HG02870 (cell line): ENCODE data around the gene TH.

Source experiments
- ATAC-seq: cut with Tn5 transposase; IDR thresholded peaks from one replicate; pipeline ENCODE4 v1.9.1; 2021; ENCODE audit warnings: mild to moderate bottlenecking, moderate library complexity; ENCODE audit not compliant: unreplicated experiment

The TH gene

GRCh38 chr11:2171591-2172003 lies at the start of gene TH:
TH (minus strand) TSS chr11:2171815; CDS start chr11:2171786, 29 bp downstream.
- no peak for ATAC-seq

GRCh38 chr11:2221024-2221423 lies 49.4 kb upstream of the TH start:
- no peak for ATAC-seq

DNA sequence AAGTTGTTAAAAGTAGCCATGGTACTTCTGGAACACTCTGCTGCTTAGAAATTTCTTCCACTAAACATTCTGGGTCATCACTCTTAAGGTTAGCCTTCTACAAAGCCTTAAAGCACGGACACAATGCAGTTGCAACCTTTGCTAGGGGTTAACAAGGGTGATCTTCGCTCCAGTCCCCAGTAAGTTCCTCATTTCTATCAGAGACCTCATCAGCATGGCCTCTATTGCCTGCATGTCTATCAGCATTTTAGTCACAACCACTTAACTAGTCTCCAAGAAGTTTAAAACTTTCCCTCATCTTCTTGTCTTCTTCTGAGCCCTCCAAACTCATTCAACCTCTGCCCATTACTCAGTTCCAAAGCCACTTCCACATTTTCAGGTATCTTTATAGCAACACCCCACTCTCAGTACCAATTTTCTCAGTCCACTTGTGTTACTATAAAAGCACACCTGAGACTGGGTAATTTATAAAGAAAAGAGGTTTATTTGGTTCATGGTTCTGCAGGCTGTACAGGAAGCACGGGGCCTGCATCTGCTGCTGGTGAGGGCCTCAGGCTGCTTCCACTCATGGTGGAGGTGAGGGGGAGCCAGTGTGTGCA lies 48.7 kb upstream of the TH start:
- no peak for ATAC-seq

GRCh38 chr11:2219318-2220017 lies 47.9 kb upstream of the TH start:
- no peak for ATAC-seq

DNA sequence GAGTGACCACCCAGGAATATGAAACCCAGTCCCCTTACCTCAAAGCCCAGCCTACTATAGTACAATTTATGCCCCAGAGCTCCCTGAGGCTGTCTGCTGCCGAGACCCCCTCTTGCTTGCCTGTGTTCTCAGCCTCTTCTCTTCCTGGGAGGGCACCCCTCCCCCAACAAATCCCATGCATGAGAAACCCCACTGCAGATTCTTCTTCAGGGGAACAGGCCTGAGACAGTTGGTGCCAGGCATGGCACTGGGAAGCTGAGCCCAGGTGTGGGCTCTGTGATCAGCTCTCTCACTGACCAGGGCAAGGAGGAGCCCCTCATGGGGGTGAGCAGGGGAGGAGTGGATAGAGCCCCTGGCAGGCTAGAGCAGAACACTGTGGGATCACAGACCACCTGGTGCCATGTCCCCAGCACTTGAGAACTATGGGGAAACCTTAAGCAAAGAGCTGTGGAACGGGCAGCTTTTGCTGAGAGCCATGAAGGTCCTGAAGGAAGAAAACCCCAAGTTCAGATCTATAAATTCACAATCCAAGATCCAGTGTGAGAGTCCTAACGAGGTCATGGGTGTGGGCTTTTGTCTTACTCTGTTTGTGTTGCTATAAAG lies 46.5 kb upstream of the TH start:
- ATAC-seq = no peak

- ATAC-seq = no peak
Observed at GRCh38 chr11:2217211-2218030, 45.8 kb upstream of the TH start.

DNA sequence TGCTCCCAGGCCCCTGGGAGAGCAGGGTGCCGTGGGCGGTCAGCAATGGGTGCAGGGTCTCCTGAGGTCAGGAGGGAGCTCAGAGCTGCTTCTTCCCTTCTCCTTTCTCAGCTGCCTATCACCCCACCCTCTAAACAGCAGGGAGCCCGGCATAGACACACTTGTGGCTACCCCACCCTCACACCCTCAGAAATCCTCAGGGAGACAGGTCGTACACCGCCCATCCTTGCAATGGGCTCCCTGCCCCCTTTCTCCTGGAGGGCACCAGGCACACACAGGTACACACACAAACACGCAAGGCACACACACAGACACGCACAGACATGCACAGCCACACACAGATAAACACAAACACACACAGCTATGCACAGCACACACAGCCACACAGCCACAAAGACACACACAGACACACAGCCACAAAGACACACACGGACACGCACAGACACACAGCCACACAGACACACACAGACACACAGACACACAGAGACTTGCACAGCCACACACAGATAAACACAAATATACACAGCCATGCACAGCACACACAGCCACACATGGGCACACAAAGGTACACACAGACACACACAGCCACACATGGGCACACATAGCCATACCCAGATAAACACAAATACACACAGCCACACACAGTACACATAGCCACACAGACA lies 44.9 kb upstream of the TH start:
- no peak for ATAC-seq

DNA sequence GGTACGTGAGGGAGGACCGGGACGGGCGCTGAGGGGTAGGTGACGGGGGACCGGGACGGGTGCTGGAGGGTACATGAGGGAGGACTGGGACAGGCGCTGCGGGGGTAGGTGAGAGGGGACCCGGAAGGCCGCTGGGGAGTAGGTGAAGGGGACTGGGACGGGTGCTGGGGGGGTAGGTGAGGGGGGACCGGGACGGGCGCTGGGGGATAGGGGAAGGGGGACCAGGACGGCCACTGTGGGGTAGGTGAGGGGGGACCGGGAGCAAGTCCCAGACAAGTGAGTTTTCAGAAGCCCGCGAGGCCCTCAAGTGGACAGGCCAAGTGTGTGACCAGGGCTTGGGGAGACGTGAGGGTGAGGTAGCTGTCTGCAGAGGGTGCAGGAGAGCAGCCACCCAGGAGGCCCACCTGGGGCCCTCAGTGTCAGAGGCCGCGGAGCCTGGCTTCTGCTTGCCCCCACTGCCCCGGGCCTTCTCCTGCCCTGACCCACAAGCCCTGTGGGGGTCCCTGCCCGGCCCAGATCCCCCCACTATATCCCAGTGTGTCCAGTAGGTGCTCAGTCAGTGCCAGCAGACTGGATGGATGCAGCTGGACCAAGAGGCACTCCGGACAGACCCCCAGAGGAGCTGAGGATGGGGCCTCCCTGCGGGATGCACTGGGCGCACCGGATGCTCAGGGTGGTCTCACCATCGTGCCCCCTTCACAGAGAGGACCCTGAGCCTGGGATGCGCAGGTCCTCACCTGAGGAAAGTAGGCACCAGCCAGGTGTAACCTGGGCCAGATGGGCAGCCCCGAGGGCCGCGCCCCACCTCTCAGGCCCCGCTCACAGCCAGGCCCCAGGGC lies 44.2 kb upstream of the TH start:
- no peak for ATAC-seq

- no peak for ATAC-seq
Observed at GRCh38 chr11:2215230-2215560, 43.6 kb upstream of the TH start.

GRCh38 chr11:2214527-2215229 lies 43.1 kb upstream of the TH start:
- ATAC-seq = no peak

GRCh38 chr11:2213890-2214526 lies 42.4 kb upstream of the TH start:
- no peak for ATAC-seq

- no peak for ATAC-seq
Observed at GRCh38 chr11:2213384-2213842, 41.8 kb upstream of the TH start.

GRCh38 chr11:2212411-2213251 lies 41.0 kb upstream of the TH start:
- ATAC-seq = no peak

GRCh38 chr11:2211113-2211971 lies 39.7 kb upstream of the TH start:
- no peak for ATAC-seq

- no peak for ATAC-seq
Observed at GRCh38 chr11:2210366-2211112, 38.9 kb upstream of the TH start.

DNA sequence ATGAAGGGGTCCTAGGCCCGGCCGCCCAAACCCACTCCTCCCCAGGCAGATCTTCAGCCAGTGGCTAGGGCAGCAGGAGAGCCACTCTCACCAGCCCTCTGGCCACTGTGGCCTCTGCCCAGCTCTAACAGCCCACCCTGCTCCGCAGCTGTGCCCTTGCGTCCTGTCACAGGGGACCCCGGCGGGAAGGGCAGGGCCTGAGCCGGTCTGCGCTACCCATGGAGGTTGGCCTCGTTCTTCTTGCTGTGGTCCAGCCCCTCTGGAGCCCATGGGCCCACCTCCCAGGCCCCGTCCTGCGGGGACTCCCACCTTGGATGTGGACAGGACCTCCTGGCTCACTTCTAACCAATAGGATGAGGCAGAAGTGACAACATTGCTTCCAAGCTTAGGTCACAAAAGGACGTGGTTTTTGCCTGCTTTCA lies 38.3 kb upstream of the TH start:
- ATAC-seq = no peak
